ENCODE data around the gene OAS3.
"Not testable (repeated sequence)": the region's sequence is repeated elsewhere in the genome, so short reads cannot be mapped to it uniquely, and the experiment has no call there.

The OAS3 gene

DNA sequence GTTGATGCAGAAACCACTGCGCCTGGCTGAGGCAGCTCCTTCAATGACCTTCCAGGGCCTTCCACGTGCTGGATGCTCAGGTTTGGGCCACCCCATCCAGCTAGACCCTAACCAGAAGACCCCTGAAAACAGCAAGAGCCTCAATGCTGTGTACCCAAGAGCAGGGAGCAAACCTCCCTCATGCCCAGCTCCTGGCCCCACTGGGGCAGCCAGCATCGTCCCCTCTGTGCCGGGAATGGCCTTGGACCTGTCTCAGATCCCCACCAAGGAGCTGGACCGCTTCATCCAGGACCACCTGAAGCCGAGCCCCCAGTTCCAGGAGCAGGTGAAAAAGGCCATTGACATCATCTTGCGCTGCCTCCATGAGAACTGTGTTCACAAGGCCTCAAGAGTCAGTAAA, 10.5 kb downstream of the OAS3 start:
- no peak for DNase-seq (ENCODE audit: low read depth in 4 of 4, low spot score in 1 of 4)

DNA sequence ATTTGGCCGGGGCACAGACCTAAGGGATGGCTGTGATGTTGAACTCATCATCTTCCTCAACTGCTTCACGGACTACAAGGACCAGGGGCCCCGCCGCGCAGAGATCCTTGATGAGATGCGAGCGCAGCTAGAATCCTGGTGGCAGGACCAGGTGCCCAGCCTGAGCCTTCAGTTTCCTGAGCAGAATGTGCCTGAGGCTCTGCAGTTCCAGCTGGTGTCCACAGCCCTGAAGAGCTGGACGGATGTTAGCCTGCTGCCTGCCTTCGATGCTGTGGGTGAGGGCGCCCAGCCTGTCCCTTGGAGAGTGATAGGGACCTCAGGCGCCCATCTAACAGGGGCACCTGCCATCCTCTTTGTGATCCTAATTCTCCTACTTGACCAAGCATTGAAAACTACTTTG, 12.4 kb downstream of the OAS3 start:
- DNase-seq (ENCODE audit: low read depth in 4 of 4, low spot score in 1 of 4), result no peak

DNA sequence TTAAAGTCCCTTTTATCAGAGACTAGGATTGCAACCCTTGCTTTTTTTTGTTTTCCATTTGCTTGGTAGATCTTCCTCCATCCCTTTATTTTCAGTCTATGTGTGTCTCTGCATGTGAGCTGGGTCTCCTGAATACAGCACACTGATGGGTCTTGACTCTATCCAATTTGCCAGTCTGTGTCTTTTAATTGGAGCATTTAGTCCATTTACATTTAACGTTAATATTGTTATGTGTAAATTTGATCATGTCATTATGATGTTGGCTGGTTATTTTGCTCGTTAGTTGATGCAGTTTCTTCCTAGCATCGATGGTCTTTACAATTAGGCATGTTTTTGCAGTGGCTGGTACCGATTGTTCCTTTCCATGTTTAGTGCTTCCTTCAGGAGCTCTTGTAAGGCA, 18.9 kb downstream of the OAS3 start:
- not testable (repeated sequence) for DNase-seq (ENCODE audit: low read depth in 4 of 4, low spot score in 1 of 4)

DNA sequence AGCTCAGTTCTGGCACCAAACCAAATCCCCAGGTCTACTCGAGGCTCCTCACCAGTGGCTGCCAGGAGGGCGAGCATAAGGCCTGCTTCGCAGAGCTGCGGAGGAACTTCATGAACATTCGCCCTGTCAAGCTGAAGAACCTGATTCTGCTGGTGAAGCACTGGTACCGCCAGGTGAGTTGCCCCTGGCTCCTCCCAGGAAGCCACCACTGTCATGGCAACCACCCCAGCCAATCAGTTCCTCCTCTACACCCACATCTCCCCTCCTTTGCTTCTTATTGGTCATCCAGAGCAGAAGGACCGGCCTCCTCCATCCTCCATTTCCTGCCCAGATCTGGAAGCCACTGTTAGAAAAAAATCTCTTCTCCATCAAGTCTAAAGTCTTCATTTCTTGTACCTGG, 22.8 kb downstream of the OAS3 start:
- no peak for DNase-seq (ENCODE audit: low read depth in 4 of 4, low spot score in 1 of 4)

DNA sequence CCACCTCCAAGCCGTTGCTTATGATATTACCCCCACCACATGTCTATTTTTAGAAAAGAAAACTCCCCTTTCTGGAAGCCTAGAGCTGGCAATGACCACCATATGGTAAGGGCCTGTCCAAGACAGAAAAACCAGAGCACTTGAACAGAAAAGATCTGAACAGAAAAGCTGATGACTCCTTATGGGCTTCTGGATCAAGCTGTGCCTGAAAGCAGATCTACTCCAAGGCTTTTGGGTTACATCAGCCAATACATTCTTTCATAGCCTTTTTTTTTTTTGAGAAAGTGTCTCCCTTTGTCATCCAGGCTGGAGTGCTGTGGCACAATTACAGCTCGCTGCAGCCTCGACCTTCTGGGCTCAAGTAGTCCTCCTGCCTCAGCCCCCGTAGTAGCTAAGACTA, 23.3 kb downstream of the OAS3 start:
- no peak for DNase-seq (ENCODE audit: low read depth in 4 of 4, low spot score in 1 of 4)

DNA sequence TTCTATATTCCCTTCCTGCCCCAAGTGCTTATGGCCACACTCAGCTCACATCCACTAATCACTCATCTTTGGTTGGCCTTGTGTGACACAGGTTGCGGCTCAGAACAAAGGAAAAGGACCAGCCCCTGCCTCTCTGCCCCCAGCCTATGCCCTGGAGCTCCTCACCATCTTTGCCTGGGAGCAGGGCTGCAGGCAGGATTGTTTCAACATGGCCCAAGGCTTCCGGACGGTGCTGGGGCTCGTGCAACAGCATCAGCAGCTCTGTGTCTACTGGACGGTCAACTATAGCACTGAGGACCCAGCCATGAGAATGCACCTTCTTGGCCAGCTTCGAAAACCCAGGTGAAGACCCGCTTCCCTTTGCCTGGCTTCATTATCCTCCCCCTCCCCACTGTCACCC, 24.3 kb downstream of the OAS3 start:
- no peak for DNase-seq (ENCODE audit: low read depth in 4 of 4, low spot score in 1 of 4)

DNA sequence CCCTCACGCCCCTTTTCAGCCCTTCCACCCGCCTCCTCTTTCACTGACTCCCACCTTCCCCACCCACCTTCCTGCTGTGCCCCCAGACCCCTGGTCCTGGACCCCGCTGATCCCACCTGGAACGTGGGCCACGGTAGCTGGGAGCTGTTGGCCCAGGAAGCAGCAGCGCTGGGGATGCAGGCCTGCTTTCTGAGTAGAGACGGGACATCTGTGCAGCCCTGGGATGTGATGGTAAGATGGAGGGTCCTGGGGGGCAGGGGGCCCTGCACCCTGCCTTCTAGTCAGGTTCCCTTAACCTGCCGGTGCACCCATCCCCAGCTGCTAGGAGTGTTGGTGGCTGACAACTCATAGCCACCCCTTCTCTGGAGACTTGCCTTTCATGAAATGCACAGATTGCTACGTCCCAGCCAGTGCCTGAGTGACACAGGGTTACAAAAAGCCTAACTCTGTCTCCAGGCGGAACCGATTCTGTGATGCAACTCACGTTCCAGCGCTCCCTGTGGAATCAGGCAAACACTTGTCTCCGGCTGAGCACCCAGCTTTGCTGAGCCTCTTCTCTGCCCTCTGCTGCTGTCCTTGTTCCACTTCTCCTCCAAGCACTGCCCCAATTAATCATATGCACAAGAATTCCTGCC, 25.1 kb downstream of the OAS3 start:
- no peak for DNase-seq (ENCODE audit: low read depth in 4 of 4, low spot score in 1 of 4)

DNA sequence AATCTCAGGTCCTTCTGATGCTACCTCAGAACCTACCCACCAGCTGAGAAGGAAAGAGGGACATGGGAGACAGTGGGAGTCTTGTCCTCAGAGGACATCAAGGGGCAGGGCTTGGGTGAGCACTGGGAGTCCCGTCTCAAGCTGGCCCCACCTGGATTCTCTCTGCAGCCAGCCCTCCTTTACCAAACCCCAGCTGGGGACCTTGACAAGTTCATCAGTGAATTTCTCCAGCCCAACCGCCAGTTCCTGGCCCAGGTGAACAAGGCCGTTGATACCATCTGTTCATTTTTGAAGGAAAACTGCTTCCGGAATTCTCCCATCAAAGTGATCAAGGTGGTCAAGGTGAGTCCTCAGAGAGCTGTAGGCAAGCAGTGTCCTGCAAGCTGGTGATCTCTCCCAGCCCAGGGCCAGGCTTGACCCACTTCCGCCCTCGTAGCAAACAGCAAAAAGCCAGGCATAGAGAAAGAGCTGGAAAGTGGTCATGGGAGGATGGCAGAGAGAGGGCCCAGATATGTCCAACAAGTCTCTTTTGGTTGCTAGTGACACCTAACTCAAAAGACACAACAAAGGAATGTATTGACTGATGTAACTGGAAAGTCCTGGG, 25.9 kb downstream of the OAS3 start:
- DNase-seq (ENCODE audit: low read depth in 4 of 4, low spot score in 1 of 4), result no peak

DNA sequence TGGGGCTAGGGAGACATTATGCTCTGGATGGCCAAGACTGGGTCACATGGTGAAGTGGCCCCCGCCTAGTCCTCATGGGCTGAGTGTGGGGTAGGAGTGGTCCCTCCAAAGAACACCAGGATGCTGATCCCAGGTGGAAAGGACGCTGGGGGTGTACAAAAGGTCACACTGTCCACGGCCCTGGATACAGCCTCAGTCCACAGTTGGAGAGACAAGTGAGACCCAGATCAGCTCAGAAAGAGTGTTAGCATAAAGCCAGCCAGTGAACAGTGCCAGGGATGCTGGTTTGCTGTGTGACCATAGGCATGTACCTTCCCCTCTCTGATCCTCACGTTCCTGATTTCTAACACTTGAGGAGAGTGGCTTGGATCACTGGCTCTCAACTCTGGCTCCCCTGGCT, 26.6 kb downstream of the OAS3 start:
- no peak for DNase-seq (ENCODE audit: low read depth in 4 of 4, low spot score in 1 of 4)

DNA sequence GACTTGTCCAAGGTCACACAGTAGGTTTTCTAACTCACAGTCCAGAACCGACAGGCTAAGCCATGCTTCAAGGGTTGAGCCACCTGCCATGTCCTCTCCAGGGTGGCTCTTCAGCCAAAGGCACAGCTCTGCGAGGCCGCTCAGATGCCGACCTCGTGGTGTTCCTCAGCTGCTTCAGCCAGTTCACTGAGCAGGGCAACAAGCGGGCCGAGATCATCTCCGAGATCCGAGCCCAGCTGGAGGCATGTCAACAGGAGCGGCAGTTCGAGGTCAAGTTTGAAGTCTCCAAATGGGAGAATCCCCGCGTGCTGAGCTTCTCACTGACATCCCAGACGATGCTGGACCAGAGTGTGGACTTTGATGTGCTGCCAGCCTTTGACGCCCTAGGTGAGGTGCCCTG, 27.4 kb downstream of the OAS3 start:
- no peak for DNase-seq (ENCODE audit: low read depth in 4 of 4, low spot score in 1 of 4)

DNA sequence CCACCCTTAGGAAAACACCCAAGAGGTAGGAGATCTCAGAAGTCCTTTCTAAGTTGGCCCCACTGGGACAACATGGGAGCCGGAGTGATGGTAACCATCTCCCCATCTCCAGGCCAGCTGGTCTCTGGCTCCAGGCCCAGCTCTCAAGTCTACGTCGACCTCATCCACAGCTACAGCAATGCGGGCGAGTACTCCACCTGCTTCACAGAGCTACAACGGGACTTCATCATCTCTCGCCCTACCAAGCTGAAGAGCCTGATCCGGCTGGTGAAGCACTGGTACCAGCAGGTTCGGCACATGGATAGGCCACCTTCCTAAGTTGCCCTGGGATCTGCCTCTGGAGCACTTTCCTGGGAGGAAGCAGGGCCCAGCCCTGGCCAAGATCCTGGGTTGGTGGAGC, 29.0 kb downstream of the OAS3 start:
- no peak for DNase-seq (ENCODE audit: low read depth in 4 of 4, low spot score in 1 of 4)

DNA sequence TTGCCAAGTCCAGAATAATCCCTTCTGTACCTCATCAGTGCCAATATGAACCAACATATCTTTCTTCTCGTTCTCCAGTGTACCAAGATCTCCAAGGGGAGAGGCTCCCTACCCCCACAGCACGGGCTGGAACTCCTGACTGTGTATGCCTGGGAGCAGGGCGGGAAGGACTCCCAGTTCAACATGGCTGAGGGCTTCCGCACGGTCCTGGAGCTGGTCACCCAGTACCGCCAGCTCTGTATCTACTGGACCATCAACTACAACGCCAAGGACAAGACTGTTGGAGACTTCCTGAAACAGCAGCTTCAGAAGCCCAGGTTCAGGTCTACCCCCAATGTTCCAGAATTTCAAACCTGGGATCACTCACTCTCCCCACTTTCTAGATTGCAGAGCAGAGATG, 29.6 kb downstream of the OAS3 start:
- no peak for DNase-seq (ENCODE audit: low read depth in 4 of 4, low spot score in 1 of 4)

DNA sequence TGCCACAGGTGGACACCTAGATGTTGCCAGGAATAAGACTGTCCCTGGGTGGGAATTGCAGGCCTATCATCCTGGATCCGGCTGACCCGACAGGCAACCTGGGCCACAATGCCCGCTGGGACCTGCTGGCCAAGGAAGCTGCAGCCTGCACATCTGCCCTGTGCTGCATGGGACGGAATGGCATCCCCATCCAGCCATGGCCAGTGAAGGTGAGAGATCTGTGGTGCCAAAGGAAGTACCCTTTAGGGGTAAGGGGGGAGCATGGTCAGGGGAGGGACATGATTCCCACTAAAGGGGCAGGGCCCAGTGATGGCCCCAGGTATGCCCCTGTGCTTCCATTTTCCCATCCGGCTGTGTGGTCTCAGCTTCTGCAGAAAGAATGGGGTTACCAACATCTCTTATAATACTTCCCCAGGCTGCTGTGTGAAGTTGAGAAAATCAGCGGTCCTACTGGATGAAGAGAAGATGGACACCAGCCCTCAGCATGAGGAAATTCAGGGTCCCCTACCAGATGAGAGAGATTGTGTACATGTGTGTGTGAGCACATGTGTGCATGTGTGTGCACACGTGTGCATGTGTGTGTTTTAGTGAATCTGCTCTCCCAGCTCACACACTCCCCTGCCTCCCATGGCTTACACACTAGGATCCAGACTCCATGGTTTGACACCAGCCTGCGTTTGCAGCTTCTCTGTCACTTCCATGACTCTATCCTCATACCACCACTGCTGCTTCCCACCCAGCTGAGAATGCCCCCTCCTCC, 31.5 kb downstream of the OAS3 start:
- DNase-seq (ENCODE audit: low read depth in 4 of 4, low spot score in 1 of 4), result no peak

DNA sequence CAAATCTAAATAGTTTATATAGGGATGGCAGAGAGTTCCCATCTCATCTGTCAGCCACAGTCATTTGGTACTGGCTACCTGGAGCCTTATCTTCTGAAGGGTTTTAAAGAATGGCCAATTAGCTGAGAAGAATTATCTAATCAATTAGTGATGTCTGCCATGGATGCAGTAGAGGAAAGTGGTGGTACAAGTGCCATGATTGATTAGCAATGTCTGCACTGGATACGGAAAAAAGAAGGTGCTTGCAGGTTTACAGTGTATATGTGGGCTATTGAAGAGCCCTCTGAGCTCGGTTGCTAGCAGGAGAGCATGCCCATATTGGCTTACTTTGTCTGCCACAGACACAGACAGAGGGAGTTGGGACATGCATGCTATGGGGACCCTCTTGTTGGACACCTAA, 32.1 kb downstream of the OAS3 start:
- DNase-seq (ENCODE audit: low read depth in 4 of 4, low spot score in 1 of 4), result no peak

DNA sequence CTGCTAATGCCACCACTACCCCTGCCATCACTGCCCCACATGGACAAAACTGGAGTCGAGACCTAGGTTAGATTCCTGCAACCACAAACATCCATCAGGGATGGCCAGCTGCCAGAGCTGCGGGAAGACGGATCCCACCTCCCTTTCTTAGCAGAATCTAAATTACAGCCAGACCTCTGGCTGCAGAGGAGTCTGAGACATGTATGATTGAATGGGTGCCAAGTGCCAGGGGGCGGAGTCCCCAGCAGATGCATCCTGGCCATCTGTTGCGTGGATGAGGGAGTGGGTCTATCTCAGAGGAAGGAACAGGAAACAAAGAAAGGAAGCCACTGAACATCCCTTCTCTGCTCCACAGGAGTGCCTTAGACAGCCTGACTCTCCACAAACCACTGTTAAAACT, 33.0 kb downstream of the OAS3 start:
- no peak for DNase-seq (ENCODE audit: low read depth in 4 of 4, low spot score in 1 of 4)

DNA sequence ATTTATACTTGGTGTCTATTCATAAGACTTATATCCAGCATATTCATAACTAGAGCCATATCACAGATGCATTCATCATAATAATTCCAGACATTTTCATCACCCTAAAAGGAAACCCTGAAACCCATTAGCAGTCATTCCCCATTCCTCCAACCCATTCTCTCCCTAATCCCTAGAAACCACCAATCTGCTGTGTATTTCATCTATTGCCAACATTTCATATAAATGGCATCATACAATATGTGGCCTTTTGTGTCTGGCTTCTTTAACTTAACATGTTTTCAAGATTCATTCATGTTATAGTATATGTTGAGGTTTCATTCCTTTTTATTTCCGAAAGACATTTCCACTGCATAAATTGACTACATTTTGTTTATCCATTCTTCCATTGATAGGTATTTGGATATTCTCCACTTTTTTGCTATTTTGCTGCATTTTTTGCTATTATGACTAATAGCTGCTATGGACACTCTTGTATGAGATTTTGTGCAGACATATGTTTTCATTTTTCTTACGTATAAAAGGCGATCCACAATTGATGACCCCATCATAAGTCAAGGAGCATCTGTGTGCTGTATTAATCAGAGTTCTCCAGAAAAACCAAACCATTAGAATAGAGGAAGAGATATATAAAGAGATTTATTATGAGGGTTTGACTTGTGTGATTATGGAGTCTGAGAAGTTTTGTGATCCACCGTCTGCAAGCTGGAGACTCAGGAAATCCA, 34.9 kb downstream of the OAS3 start:
- no peak for DNase-seq (ENCODE audit: low read depth in 4 of 4, low spot score in 1 of 4)

DNA sequence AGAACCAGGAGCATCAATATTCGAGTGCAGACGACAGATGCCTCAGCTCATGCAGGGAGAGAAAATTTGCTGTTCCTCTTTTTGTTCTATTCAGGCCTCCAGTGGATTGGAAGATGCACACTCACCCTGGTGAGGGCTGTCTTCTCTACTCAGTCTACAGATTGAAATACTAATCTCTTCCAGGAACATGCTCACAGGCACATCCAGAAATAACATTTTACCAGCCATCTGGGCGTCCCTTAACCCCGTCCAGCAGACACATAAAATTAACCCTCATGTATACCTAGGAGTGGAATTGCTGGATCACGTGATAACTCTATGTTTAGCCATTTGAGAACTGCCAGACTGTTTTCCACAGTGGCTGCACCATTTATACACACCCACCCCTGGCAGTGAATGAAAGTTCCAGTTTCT, 35.6 kb downstream of the OAS3 start:
- no peak for DNase-seq (ENCODE audit: low read depth in 4 of 4, low spot score in 1 of 4)

DNA sequence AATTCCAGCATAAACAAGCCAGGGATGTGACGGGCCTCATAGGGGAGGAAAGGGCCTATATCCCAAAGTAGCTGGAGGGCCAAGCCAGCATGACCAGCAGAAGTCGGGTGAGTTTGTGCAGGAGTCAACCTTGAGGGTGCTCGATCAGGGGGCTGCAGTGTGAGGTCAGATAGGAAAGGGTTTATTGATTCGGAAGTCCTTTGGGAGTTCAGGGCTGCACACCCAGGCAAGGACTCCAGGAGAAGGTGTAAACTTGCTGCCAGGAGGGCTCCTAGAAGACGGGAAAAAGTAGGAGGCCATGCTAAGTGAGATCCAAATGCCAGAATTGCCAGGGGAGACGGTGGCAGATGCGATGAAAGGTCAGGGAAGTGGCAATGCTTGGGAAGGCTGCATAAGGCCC, 36.6 kb downstream of the OAS3 start:
- DNase-seq (ENCODE audit: low read depth in 4 of 4, low spot score in 1 of 4), result no peak

DNA sequence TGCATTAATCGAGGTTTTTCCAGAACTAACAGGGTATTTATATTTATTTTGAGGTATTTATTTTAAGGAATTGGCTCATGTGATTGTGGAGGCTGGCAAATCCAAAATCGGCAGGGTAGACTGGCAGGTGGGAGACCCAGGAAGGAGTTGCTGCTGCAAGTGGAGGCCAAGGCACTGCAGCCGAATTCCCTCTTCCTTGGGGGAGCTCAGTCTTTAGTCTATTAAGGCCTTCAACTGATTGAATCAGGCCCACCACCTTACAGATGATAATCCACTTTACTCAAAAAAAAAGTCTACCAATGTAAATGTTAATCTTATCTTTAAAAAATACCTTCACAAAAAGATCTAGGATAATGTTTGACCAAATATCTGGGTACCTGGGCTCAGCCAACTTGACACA, 38.9 kb downstream of the OAS3 start:
- DNase-seq (ENCODE audit: low read depth in 4 of 4, low spot score in 1 of 4), result no peak

DNA sequence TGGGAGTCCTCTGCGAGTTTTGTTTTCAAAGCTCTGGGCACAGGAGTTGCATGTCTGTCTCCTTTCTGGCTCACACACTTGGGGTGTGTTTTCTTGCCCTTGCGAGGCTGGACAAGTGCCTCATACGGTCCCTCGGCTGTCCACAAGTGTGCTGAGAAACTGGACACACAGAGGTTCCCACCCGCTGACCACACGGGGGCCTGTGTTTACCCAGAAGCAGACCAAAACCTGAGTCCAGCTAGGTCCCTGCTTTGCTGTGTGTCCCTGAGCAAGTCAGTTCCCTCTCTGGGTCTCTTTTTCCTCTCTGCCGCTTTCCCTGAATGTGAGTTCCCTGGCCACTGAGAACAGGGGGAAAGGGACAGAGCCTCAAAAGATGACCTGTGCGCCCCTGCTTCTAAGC, 39.4 kb downstream of the OAS3 start:
- no peak for DNase-seq (ENCODE audit: low read depth in 4 of 4, low spot score in 1 of 4)

DNA sequence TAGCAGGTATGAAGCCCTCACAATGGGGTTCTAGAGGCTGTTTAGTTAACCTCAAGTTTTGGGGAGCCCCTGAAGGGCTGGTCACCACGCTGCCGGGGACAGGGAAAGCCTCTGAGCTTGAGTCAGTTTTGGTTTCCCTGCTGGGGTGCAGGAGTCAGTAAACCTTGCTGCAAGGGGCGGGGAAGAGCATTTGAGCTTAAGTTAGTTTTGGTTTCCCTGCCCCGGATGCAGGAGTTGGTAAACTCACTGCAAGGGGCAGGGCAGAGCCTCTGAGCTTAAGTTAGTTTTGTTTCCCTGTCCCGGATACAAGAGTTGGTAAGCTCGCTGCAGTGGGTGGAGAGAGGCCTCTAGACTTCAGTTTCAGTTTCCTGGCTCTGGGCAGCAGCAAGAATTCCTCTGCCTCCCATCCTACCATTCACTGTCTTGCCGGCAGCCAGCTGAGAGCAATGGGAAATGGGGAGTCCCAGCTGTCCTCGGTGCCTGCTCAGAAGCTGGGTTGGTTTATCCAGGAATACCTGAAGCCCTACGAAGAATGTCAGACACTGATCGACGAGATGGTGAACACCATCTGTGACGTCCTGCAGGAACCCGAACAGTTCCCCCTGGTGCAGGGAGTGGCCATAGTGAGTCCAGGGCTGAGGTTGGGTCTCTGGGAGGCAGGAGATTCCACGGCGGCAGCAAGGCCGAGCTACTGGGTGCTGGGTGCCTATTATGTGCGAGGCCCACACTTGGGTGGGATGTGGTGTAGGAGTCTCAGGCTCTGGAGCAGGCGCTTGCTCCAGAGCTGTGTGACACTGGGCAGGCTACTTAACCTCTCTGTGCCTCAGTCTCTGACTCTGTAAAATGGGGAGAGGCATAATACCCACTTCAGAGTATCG, 40.1 kb downstream of the OAS3 start, which contains the start of gene OAS2:
Gene OAS2, plus strand, starts transcription at position 357 of the 878 bp plus-strand sequence. Its CDS starts 90 bp downstream, at position 447.
- DNase-seq (ENCODE audit: low read depth in 4 of 4, low spot score in 1 of 4), result peak; percentile 41 to 68 (median 56)
